ENCODE results near the gene ATP2A3.

DNA sequence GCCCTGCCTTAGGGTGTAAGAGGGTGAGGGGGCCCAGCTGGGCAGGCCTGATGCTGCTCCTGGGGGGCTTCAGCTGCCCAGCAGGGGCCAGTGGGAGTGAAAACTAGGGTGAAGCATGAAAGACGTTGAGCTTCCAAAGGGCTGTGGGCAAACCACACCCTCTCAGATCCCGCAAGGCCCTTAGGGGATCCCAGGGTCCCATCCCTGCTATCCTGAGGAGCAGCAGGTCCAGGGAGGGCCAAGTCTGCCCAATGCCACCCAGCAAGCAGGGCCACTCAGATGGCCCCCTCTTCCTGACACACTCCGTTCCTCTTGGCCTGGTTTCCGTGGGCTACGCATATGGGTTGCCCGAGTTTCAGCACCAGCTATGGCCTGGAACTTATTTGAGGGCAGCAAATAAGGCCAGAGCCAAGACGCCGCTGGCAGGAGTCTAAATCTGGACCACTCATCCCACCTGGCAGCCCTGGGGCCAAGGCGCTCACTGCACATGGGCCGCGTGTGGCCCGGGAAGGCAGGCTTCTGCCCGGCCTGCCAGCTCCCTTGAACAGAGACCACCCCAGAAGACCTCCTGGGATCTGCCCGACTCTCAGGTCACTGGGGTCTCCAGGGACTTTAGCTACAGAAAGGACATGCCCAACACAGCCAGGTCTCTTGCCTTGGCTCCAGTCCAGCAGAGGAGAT is 4.2 kb downstream of the ATP2A3 start:
- TF ChIP-seq, protein P1, sequence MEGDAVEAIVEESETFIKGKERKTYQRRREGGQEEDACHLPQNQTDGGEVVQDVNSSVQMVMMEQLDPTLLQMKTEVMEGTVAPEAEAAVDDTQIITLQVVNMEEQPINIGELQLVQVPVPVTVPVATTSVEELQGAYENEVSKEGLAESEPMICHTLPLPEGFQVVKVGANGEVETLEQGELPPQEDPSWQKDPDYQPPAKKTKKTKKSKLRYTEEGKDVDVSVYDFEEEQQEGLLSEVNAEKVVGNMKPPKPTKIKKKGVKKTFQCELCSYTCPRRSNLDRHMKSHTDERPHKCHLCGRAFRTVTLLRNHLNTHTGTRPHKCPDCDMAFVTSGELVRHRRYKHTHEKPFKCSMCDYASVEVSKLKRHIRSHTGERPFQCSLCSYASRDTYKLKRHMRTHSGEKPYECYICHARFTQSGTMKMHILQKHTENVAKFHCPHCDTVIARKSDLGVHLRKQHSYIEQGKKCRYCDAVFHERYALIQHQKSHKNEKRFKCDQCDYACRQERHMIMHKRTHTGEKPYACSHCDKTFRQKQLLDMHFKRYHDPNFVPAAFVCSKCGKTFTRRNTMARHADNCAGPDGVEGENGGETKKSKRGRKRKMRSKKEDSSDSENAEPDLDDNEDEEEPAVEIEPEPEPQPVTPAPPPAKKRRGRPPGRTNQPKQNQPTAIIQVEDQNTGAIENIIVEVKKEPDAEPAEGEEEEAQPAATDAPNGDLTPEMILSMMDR (IDR thresholded peaks at IDR 0.05) = no peak
- TF ChIP-seq POLR2AphosphoS5 (IDR thresholded peaks at IDR 0.05) = no peak
- no peak for TF ChIP-seq EP300 (IDR thresholded peaks at IDR 0.05; ENCODE audit: low read depth)
- TF ChIP-seq POLR2A (IDR thresholded peaks at IDR 0.05) = no peak

Measured in transverse colon (tissue), 4 donors.